ENCODE results near the gene JPT1.
A peak's percentile ranks its signal among the peaks of the same experiment; 100 is the strongest.
"Not testable (repeated sequence)": the region's sequence is repeated elsewhere in the genome, so short reads cannot be mapped to it uniquely, and the experiment has no call there.

Gene JPT1

GRCh38 chr17:75129576-75129975 is 24.7 kb downstream of the JPT1 start:
- FAIRE-seq = no peak

GRCh38 chr17:75128694-75129505 is 25.4 kb downstream of the JPT1 start:
- FAIRE-seq = no peak

- not testable (repeated sequence) for FAIRE-seq
Observed at GRCh38 chr17:75127936-75128335, 26.4 kb downstream of the JPT1 start.

DNA sequence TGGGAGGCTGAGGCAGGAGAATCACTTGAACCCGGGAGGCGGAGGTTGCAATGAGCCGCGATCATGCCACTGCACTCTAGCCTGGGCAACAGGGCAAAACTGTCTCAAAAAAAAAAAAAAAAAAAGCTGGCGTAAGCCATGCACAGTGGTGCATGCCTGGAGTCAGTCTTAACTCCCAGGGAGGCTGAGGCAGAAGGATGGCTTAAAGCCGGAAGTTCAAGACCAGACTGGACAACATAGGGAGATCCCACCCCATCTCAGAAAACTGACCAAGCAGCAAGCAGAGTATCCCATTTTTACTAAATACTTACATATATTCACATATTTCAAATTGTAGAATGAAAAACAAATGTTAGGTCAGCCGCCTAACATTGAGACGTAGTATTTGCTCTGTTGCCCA is 27.4 kb downstream of the JPT1 start:
- no peak for FAIRE-seq

- FAIRE-seq = no peak
Observed at GRCh38 chr17:75125984-75126383, 28.3 kb downstream of the JPT1 start.

DNA sequence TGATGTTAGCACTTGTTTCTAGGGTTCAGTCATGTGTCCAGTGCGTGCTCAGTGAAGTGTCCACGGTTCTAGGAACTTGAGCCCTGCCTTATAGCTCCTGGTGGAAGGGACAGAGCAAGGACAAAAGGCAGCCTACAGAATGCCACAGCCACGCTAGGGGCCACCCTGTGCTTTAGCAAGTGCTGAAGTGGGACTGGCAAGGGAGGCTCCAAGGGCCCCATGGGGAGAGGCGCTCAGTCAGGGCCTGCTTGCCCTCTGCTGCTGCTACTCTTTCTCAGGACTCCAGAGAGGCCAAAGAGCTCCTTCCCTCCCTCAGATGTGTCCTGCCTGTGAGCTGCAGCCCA is 29.5 kb downstream of the JPT1 start:
- FAIRE-seq = no peak

- no peak for FAIRE-seq
Observed at GRCh38 chr17:75124041-75124818, 30.1 kb downstream of the JPT1 start.

DNA sequence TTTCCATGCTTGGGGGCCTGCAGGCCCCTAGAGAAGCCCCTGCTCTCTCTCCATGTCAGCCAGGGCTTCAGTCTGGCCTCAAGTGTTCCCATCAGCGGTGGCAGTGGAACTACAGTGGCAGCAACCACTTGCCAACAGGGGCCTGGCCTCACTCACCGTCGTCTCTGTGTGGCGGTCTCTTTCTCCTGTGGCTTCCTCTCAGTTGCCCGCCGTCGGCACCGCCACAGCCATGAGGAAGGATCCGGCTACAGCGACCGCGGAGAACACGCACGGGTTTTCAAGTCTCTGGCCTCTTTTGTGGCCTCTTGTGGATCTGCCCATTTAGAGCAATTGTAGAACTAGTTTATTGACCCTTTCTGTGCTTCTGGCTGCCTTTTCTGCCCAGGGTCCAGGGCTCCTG is 36.0 kb downstream of the JPT1 start:
- FAIRE-seq = no peak

DNA sequence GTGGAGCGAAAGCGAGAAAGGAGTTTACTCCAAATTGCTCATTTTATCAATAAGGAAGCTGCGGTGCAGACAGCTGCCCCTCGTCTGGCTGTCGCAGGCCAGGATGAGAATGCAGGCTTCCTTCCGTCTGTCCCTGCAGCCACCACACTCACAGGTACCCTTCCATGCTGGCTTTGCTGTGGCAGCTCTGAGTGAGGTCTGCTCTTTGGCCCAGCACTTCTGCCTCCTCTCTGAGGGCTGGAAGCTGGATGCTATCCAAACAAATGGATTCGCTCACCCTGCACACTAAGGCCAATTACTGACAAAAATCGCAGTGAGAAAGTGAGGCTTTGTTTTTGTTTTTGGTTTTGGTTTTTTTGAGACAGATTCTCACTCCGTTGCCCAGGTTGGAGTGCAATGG is 37.6 kb downstream of the JPT1 start:
- FAIRE-seq = no peak

DNA sequence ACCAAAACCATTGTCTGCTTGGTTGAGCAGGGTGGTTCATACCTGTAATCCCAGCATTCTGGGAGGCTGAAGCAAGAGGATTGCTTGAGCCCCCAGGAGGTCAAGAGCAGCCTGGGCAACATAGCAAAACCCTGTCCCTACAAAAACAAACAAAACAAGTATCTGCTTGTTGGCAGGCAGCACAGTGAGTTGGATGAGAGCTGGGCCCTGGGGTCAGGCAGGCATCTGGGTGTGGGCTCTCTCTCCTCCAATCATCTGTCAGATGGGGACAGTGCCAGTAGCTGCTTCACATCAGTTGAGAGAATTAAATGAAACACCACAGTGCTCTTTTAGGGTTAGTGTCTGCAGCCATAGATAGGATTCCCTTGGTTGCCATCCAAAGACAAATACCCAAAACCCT is 38.8 kb downstream of the JPT1 start:
- no peak for FAIRE-seq

DNA sequence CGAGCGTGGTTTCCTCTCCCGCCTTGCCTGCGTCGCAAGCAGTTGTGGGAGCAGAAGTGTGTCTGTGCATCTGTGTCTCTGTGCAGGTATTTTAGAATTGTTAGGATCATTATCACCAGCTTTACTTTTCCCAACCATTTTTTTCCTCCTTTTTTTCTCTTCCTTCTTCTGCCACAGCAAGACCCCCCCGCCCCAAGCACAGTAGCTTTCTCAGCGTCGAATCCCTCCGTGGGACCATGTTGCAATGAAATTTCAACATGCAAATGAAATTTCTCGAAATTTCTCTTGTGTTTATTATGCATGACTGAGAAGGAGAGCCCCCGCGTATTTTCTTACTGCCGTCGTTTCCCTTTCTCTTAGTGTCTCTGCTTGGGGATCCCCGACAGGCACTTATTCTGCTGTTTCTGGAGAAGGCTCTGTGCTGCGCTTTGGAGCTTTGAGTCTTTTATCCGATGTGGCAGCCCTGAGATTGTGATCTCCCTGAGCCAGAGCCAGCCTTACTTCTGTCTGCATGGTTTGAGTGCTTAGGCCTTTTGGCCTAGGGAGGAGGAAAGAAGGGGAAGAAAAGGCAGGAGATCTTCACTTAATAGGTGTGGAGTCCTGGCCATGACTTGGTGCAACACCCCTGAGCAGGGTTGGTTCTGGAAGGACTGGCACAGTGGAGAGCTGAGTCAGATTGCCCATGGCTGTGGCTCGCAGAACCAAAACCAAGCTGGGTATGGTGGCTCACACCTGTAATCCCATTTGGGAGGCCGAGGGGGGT is 39.6 kb downstream of the JPT1 start:
- no peak for FAIRE-seq

- FAIRE-seq = peak; percentile 23
Observed at GRCh38 chr17:75113798-75114551, 40.3 kb downstream of the JPT1 start.

- no peak for FAIRE-seq
Observed at GRCh38 chr17:75111777-75112335, 42.5 kb downstream of the JPT1 start.

GRCh38 chr17:75110234-75110937 is 43.9 kb downstream of the JPT1 start:
- FAIRE-seq = no peak

DNA sequence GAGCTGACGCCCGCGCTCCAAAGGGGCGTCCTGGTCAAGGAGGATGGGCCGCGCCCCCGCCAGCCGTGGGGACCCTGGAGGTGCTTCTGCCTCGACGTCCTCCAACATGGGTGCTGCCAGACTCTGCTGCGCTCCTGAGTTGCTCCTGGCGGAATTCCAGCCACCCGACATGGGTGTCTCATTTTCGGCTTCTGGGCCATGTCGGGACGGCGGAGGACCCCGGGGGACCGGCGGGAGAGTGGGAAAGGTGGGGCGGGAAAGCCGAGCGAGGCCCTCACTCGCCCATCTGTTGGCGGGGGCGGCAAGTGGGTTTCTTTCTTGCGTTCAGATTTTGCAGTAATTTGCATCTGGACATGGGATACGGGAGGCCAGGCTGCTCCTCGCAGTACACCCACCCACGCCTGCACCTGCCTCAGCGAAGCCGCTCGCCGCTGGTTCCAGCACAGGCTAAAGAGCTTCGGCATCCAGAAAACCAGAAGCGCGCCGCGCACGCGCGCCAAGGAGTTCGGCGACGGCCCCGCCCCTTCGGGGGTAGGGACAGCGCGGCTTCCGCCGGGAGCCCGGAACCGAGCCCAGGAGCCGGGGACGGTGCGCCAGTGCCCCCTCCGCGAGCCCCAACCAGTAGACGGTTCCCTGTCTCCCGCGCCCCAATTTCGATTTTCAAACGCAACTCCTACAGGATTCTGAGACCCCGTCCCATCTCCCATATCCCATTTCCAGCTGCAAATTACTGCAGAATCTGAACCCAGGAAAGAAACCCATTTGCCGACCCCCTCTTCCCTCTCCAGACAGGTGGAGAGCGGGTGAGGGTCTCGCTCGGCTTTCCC is 44.7 kb downstream of the JPT1 start, which contains the start of gene ARMC7:
Gene ARMC7 (plus strand): TSS at position 563 of the 827 bp plus-strand sequence. CDS start 320 bp downstream, outside the sequence.
- FAIRE-seq = no peak

DNA sequence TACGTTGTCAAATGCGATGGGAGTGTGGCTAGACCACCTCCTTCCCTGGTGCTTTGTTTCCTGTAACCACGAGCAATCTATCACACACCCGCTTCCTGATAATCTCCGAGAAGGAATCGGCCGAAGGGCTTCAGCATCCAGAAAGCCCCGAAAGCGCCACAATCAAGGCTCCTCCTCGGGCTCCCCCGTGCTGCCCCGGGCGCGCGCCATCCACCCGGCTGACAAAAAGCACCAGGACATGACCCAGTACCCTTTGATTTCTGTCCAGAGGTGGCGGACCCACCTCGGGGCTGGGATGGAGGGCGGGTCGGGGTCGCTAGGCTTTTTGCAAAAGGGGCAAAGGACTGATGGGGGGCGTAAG is 45.3 kb downstream of the JPT1 start:
- FAIRE-seq = no peak

- no peak for FAIRE-seq
Observed at GRCh38 chr17:75108193-75108592, 46.1 kb downstream of the JPT1 start.

- FAIRE-seq = no peak
Observed at GRCh38 chr17:75105126-75106080, 48.9 kb downstream of the JPT1 start.

Measured in endometrium (tissue), 2 donors.